ENCODE data around the gene RAX. TPM values are rescaled to one million over a fixed set of nuclear protein-coding genes. Genes with fewer than 3 reads are reported as not detected.

Gene RAX
- total RNA-seq, 1 donor from 2014 or later: not detected

DNA sequence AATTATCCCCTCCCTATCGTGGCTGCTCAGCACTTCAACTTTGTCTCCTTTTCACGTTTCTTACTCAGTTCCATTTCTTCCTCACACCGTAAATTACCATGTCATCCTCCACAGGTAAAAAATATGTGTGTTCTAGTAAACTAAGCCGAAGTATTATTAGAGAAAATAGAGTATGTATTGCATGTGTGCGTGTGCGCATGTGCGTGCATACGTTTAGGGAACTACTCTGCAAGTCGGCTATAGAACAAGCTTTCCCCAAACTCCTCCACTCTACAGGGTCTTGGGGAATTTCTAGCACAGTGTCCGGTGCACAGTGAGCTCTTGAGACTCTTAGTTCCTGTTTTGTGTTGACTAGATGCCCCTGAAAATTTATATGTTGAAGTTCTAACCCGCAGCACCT lies 9.1 kb upstream of the RAX start:
- intact Hi-C loops (cut with micrococcal nuclease): no loop called here
- DNase-seq (no peak), ATAC-seq (ENCODE audit: low read depth) (no peak)
- TF ChIP-seq CTCF (IDR thresholded peaks at IDR 0.05): no peak
- ChIA-PET POLR2A (no interaction called here), CTCF (no interaction called here)
- H3K27me3 Mint-ChIP-seq: peaks cover 65% of the 10 kb centered on the region
- H3K27ac Mint-ChIP-seq: no peak overlapping the region
- H3K4me1 Mint-ChIP-seq: no peaks in the 10 kb centered on the region
- H3K4me3 Mint-ChIP-seq: no peak overlapping the region
- no peaks in the 10 kb centered on the region for H3K9me3 Mint-ChIP-seq
- H3K36me3 Mint-ChIP-seq (ENCODE audit: low read depth): no peaks in the 10 kb centered on the region

DNA sequence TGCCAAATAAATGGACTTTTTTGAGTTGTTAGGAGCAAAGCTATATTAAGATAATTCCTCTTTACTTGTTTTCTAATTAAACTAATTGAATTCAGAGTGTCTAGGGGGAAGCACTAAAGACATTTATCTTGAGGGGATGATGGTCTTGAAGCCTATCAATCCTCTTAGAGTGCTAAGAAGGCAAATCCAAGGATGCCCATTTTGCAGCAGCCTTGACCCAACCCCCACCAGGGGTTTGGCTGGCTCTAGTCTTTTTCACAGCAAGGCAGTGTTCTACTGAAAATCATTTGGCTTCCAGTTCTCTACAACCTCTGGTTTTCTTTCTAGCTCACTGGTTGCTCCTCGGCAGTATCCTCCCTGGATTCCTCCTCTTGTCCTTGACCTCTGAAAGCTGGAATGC lies 6.5 kb upstream of the RAX start:
- DNase-seq: no peak
- Mint-ChIP-seq H3K36me3 (ENCODE audit: low read depth) (no peaks in the 10 kb centered on the region), H3K4me1 (no peaks in the 10 kb centered on the region), H3K4me3 (no peak overlapping the region), H3K27ac (no peak overlapping the region), H3K9me3 (no peaks in the 10 kb centered on the region), H3K27me3 (peaks cover 63% of the 10 kb centered on the region)
- POLR2A ChIA-PET: no interaction called here
- ATAC-seq (ENCODE audit: low read depth): no peak
- TF ChIP-seq CTCF (IDR thresholded peaks at IDR 0.05): no peak
- intact Hi-C loops (cut with micrococcal nuclease): no loop called here
- CTCF ChIA-PET: no interaction called here

- peaks cover 64% of the 10 kb centered on the region for H3K27me3 Mint-ChIP-seq
- H3K27ac Mint-ChIP-seq: no peak overlapping the region
- ChIA-PET CTCF (no interaction called here), POLR2A (no interaction called here)
- no peaks in the 10 kb centered on the region for H3K36me3 Mint-ChIP-seq (ENCODE audit: low read depth)
- H3K9me3 Mint-ChIP-seq: no peaks in the 10 kb centered on the region
- intact Hi-C loops (cut with micrococcal nuclease): no loop called here
- no peak for TF ChIP-seq CTCF (IDR thresholded peaks at IDR 0.05)
- ATAC-seq (ENCODE audit: low read depth) (no peak), DNase-seq (no peak)
- no peaks in the 10 kb centered on the region for H3K4me1 Mint-ChIP-seq
- no peak overlapping the region for H3K4me3 Mint-ChIP-seq
These were observed 5.9 kb upstream of the RAX start for GRCh38 chr18:59279193-59279592.

DNA sequence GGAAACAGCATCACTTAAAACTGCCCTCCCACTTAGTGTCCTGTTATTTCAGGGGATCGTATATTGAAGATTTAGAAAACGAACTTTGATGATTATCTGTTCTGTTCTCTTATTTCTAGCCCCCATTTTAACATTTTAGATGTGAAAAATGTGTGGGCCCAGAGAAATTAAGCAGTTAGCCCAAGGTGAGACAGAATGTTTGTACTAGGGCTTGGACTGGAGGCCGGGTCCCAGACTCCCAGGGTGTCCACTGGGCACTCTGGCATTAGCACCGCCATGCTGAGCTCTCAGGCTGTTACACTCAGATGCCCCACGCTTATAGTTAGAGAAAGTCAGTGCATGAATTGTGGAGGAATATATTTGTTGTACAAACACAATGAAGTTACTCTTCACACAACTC lies 5.5 kb upstream of the RAX start:
- TF ChIP-seq CTCF (IDR thresholded peaks at IDR 0.05): no peak
- peaks cover 2% of the 10 kb centered on the region for H3K4me1 Mint-ChIP-seq
- DNase-seq (no peak), ATAC-seq (ENCODE audit: low read depth) (no peak)
- CTCF ChIA-PET: no interaction called here
- no peak overlapping the region for H3K4me3 Mint-ChIP-seq
- H3K9me3 Mint-ChIP-seq: no peaks in the 10 kb centered on the region
- H3K36me3 Mint-ChIP-seq (ENCODE audit: low read depth): no peaks in the 10 kb centered on the region
- H3K27ac Mint-ChIP-seq: no peak overlapping the region
- peaks cover 66% of the 10 kb centered on the region for H3K27me3 Mint-ChIP-seq
- POLR2A ChIA-PET: no interaction called here
- intact Hi-C loops (cut with micrococcal nuclease): no loop called here

GRCh38 chr18:59276047-59276446 lies 2.8 kb upstream of the RAX start:
- H3K4me1 Mint-ChIP-seq: peaks cover 13% of the 10 kb centered on the region
- TF ChIP-seq CTCF (IDR thresholded peaks at IDR 0.05): no peak
- H3K9me3 Mint-ChIP-seq: no peaks in the 10 kb centered on the region
- no peaks in the 10 kb centered on the region for H3K36me3 Mint-ChIP-seq (ENCODE audit: low read depth)
- ATAC-seq (ENCODE audit: low read depth) (no peak), DNase-seq (no peak)
- intact Hi-C loops (cut with micrococcal nuclease): no loop called here
- no peak overlapping the region for H3K4me3 Mint-ChIP-seq
- POLR2A ChIA-PET: no interaction called here
- CTCF ChIA-PET: no interaction called here
- peaks cover 66% of the 10 kb centered on the region for H3K27me3 Mint-ChIP-seq
- no peak overlapping the region for H3K27ac Mint-ChIP-seq
